Measurements from ENCODE around the gene TLL2.

DNA sequence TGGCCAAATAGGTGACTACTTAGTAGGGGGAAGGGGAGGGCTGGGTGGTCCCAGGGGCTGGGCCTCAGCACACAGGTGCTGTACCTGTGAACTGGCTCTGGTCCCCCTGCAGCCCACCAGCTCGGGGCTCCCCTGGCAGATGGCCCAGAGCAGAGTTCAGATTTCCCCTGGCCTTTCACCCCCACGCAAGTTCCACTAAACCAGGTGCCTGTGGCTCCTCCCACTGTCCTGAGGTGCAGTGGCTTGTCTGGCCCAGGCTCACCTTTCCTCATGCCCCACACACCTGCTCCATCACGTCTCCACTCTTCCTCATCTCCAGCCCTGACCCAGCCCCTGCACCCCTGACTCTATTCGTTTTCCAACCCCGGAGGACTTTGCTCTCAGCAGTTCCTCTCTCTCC lies 107.6 kb downstream of the TLL2 start:
- TF ChIP-seq CTCF (conservative IDR thresholded peaks at IDR 0.05; ENCODE audit: low read length): no peak
- TF ChIP-seq EZH2phosphoT487 (IDR thresholded peaks at IDR 0.05; ENCODE audit: borderline replicate concordance): no peak

Measured in Loucy (cell line).